GM18507 (cell line): Measurements from ENCODE around the gene RASSF9.

Source experiments
- DNase-seq: peaks from one replicate; pipeline ENCODE4 v3.0.0; 2011; ENCODE audit warnings: low read depth; ENCODE audit not compliant: insufficient read length; ENCODE audit errors: extremely low spot score
- FAIRE-seq: peaks from 2 replicates; lab custom pipeline; 2011; peaks lifted over from hg19 to GRCh38; lab: Jason Lieb, UNC

RASSF9 gene

GRCh38 chr12:85823436-85824180 is 12.6 kb downstream of the RASSF9 start:
- DNase-seq = no peak
- FAIRE-seq = no peak

- DNase-seq = no peak
- FAIRE-seq = no peak
Observed at GRCh38 chr12:85821759-85822158, 14.4 kb downstream of the RASSF9 start.

- FAIRE-seq (no peak), DNase-seq (no peak)
Observed at GRCh38 chr12:85821206-85821605, 15.0 kb downstream of the RASSF9 start.

- DNase-seq (no peak), FAIRE-seq (no peak)
Observed at GRCh38 chr12:85820101-85820500, 16.1 kb downstream of the RASSF9 start.

GRCh38 chr12:85814741-85815140 is 21.5 kb downstream of the RASSF9 start:
- DNase-seq (no peak), FAIRE-seq (no peak)

- FAIRE-seq (no peak), DNase-seq (no peak)
Observed at GRCh38 chr12:85814071-85814470, 22.1 kb downstream of the RASSF9 start.

- no peak for DNase-seq
- no peak for FAIRE-seq
Observed at GRCh38 chr12:85809500-85809899, 26.7 kb downstream of the RASSF9 start.

GRCh38 chr12:85807730-85808129 is 28.5 kb downstream of the RASSF9 start:
- no peak for FAIRE-seq

GRCh38 chr12:85805654-85806053 is 30.6 kb downstream of the RASSF9 start:
- DNase-seq (no peak), FAIRE-seq (no peak)

More at GRCh38 chr12:85807730-85808129, 28.5 kb downstream of the RASSF9 start:
- DNase-seq = no peak

GRCh38 chr12:85804663-85805062 is 31.5 kb downstream of the RASSF9 start:
- FAIRE-seq (no peak), DNase-seq (no peak)

- no peak for DNase-seq
- FAIRE-seq = no peak
Observed at GRCh38 chr12:85803923-85804322, 32.3 kb downstream of the RASSF9 start.

GRCh38 chr12:85803231-85803630 is 33.0 kb downstream of the RASSF9 start:
- no peak for FAIRE-seq
- DNase-seq = no peak

GRCh38 chr12:85798122-85798521 is 38.1 kb downstream of the RASSF9 start:
- FAIRE-seq (no peak), DNase-seq (no peak)

GRCh38 chr12:85796001-85796400 is 40.2 kb downstream of the RASSF9 start:
- FAIRE-seq (no peak), DNase-seq (no peak)

- FAIRE-seq (no peak), DNase-seq (no peak)
Observed at GRCh38 chr12:85794531-85794930, 41.7 kb downstream of the RASSF9 start.

- no peak for FAIRE-seq
Observed at GRCh38 chr12:85784096-85784720, 52.0 kb downstream of the RASSF9 start.

GRCh38 chr12:85782711-85783110 is 53.5 kb downstream of the RASSF9 start:
- DNase-seq = no peak
- FAIRE-seq = no peak

More at GRCh38 chr12:85784096-85784720, 52.0 kb downstream of the RASSF9 start:
- no peak for DNase-seq

GRCh38 chr12:85781766-85782165 is 54.4 kb downstream of the RASSF9 start:
- FAIRE-seq (no peak), DNase-seq (no peak)

GRCh38 chr12:85779768-85780167 is 56.4 kb downstream of the RASSF9 start:
- no peak for DNase-seq

GRCh38 chr12:85775091-85775490 is 61.1 kb downstream of the RASSF9 start:
- FAIRE-seq (no peak), DNase-seq (no peak)

More at GRCh38 chr12:85779768-85780167, 56.4 kb downstream of the RASSF9 start:
- FAIRE-seq = no peak

GRCh38 chr12:85765453-85765869 is 70.7 kb downstream of the RASSF9 start:
- DNase-seq (no peak), FAIRE-seq (no peak)
